Activated CD4-positive, alpha-beta T cell treated with anti-CD3 and anti-CD28 coated beads, Interleukin-2, amount 10 ng/mL, durations not matched to agents 7 days and 5 days (primary cell): ENCODE results near the gene SLC13A2. TPM values are rescaled to one million over a fixed set of nuclear protein-coding genes. Genes with fewer than 3 reads are reported as not detected.
"Not testable (repeated sequence)": the region's sequence is repeated elsewhere in the genome, so short reads cannot be mapped to it uniquely, and the experiment has no call there.

Experiments used
- CTCF ChIA-PET: fragments of 350-600 bp; sonication (Branson Sonifier 250); formaldehyde crosslinking; loops from one replicate; lab custom pipeline; 2021; ENCODE audit warnings: antibody characterized with exemption; lab: Charles Lee
- POLR2A ChIA-PET: fragments of 350-600 bp; sonication (Branson Sonifier 250); formaldehyde crosslinking; loops from one replicate; lab custom pipeline; 2021; ENCODE audit warnings: antibody characterized with exemption; lab: Charles Lee
- DNase-seq: peaks from one replicate; pipeline ENCODE4 v3.0.0-alpha.2; 2020
- H3K27ac Mint-ChIP-seq: one replicate; pipeline ENCODE4 v1.8.0; 2021; ENCODE audit warnings: mild to moderate bottlenecking, moderate library complexity, mixed read lengths
- H3K27me3 Mint-ChIP-seq: one replicate; pipeline ENCODE4 v1.8.0; 2021; ENCODE audit warnings: mixed read lengths
- H3K36me3 Mint-ChIP-seq: one replicate; pipeline ENCODE4 v1.8.0; 2021; ENCODE audit warnings: low read depth, mixed read lengths
- H3K4me1 Mint-ChIP-seq: one replicate; pipeline ENCODE4 v1.8.0; 2021; ENCODE audit warnings: mixed read lengths
- H3K4me3 Mint-ChIP-seq: one replicate; pipeline ENCODE4 v1.8.0; 2021; ENCODE audit warnings: mild to moderate bottlenecking, moderate library complexity, mixed read lengths
- H3K9me3 Mint-ChIP-seq: one replicate; pipeline ENCODE4 v1.8.0; 2021; ENCODE audit warnings: mixed read lengths
- total RNA-seq, 2 experiments: library from RNA; stranded (reverse); gene quantifications; one replicate each; pipeline ENCODE4 v1.2.3, GENCODE V29; 2021

SLC13A2 gene
- total RNA-seq, 2 experiments from 2014 or later: not detected

- CTCF ChIA-PET, H3K27ac Mint-ChIP-seq, DNase-seq, H3K4me3 Mint-ChIP-seq, H3K36me3 Mint-ChIP-seq, H3K9me3 Mint-ChIP-seq, POLR2A ChIA-PET, H3K4me1 Mint-ChIP-seq, H3K27me3 Mint-ChIP-seq: not testable (repeated sequence)
Measured at GRCh38 chr17:28458881-28459280, 14.6 kb upstream of the SLC13A2 start.

GRCh38 chr17:28460901-28461300 lies 12.5 kb upstream of the SLC13A2 start:
- peaks cover 1% of the 10 kb centered on the region for H3K27me3 Mint-ChIP-seq
- H3K4me3 Mint-ChIP-seq: no peak overlapping the region
- no peaks in the 10 kb centered on the region for H3K9me3 Mint-ChIP-seq
- ChIA-PET CTCF (interaction anchor here (1.7 kb wide), 1 partner anchor 20 kb away, joined by 5 read pairs; no protein-coding TSS in a partner anchor), POLR2A (no interaction called here)
- peaks cover 4% of the 10 kb centered on the region for H3K36me3 Mint-ChIP-seq
- DNase-seq: no peak
- H3K27ac Mint-ChIP-seq: no peak overlapping the region
- no peaks in the 10 kb centered on the region for H3K4me1 Mint-ChIP-seq

- DNase-seq: no peak
- peaks cover 4% of the 10 kb centered on the region for H3K27me3 Mint-ChIP-seq
- H3K4me3 Mint-ChIP-seq: no peak overlapping the region
- H3K9me3 Mint-ChIP-seq: no peaks in the 10 kb centered on the region
- H3K27ac Mint-ChIP-seq: no peak overlapping the region
- ChIA-PET POLR2A (no interaction called here), CTCF (interaction anchor here (1.7 kb wide), 1 partner anchor 16 kb away, joined by 4 read pairs; no protein-coding TSS in a partner anchor)
- H3K36me3 Mint-ChIP-seq: no peaks in the 10 kb centered on the region
- peaks cover 21% of the 10 kb centered on the region for H3K4me1 Mint-ChIP-seq
Measured at GRCh38 chr17:28466001-28466400, 7.4 kb upstream of the SLC13A2 start.

- Mint-ChIP-seq H3K36me3 (no peaks in the 10 kb centered on the region), H3K27ac (no peak overlapping the region), H3K27me3 (peaks cover 3% of the 10 kb centered on the region), H3K4me3 (no peak overlapping the region), H3K9me3 (no peaks in the 10 kb centered on the region), H3K4me1 (peaks cover 21% of the 10 kb centered on the region)
- no peak for DNase-seq
- ChIA-PET CTCF (interaction anchor here (1.7 kb wide), 1 partner anchor 16 kb away, joined by 4 read pairs; no protein-coding TSS in a partner anchor), POLR2A (no interaction called here)
Measured at GRCh38 chr17:28466521-28467048, 6.9 kb upstream of the SLC13A2 start.

GRCh38 chr17:28467456-28468025 lies 5.9 kb upstream of the SLC13A2 start:
- no peaks in the 10 kb centered on the region for H3K9me3 Mint-ChIP-seq
- H3K4me3 Mint-ChIP-seq: no peak overlapping the region
- peaks cover 3% of the 10 kb centered on the region for H3K27me3 Mint-ChIP-seq
- DNase-seq: no peak
- POLR2A ChIA-PET: no interaction called here
- CTCF ChIA-PET: no interaction called here
- H3K36me3 Mint-ChIP-seq: no peaks in the 10 kb centered on the region
- peaks cover 21% of the 10 kb centered on the region for H3K4me1 Mint-ChIP-seq
- H3K27ac Mint-ChIP-seq: no peak overlapping the region

GRCh38 chr17:28468033-28468735 lies 5.3 kb upstream of the SLC13A2 start:
- H3K4me1 Mint-ChIP-seq: peaks cover 21% of the 10 kb centered on the region
- H3K36me3 Mint-ChIP-seq, H3K4me3 Mint-ChIP-seq, DNase-seq, H3K27me3 Mint-ChIP-seq, CTCF ChIA-PET, H3K27ac Mint-ChIP-seq, POLR2A ChIA-PET, H3K9me3 Mint-ChIP-seq: not testable (repeated sequence)

GRCh38 chr17:28468781-28469180 lies 4.7 kb upstream of the SLC13A2 start:
- Mint-ChIP-seq H3K4me1 (peaks cover 21% of the 10 kb centered on the region), H3K27ac (no peak overlapping the region), H3K27me3 (peaks cover 3% of the 10 kb centered on the region), H3K9me3 (no peaks in the 10 kb centered on the region), H3K36me3 (no peaks in the 10 kb centered on the region), H3K4me3 (no peak overlapping the region)
- no peak for DNase-seq
- ChIA-PET POLR2A (interaction anchor here (0.6 kb wide), 1 partner anchor 17 kb away, joined by 3 read pairs; no protein-coding TSS in a partner anchor), CTCF (no interaction called here)

- POLR2A ChIA-PET: interaction anchor here (0.6 kb wide), 1 partner anchor 16 kb away, joined by 3 read pairs; no protein-coding TSS in a partner anchor
- CTCF ChIA-PET: no interaction called here
Measured at GRCh38 chr17:28469376-28469775, 4.1 kb upstream of the SLC13A2 start.

GRCh38 chr17:28470266-28470913 lies 3.1 kb upstream of the SLC13A2 start:
- POLR2A ChIA-PET: no interaction called here
- H3K4me1 Mint-ChIP-seq: peaks cover 29% of the 10 kb centered on the region
- no peak overlapping the region for H3K4me3 Mint-ChIP-seq
- H3K27ac Mint-ChIP-seq: no peak overlapping the region
- no peak for DNase-seq
- peaks cover 3% of the 10 kb centered on the region for H3K27me3 Mint-ChIP-seq
- CTCF ChIA-PET: interaction anchor here (0.8 kb wide), 1 partner anchor 29 kb away, joined by 3 read pairs; no protein-coding TSS in a partner anchor
- H3K36me3 Mint-ChIP-seq: no peaks in the 10 kb centered on the region
- no peaks in the 10 kb centered on the region for H3K9me3 Mint-ChIP-seq

More at GRCh38 chr17:28469376-28469775, 4.1 kb upstream of the SLC13A2 start:
- H3K27me3 Mint-ChIP-seq: peaks cover 3% of the 10 kb centered on the region
- H3K4me1 Mint-ChIP-seq: peaks cover 24% of the 10 kb centered on the region
- H3K9me3 Mint-ChIP-seq: no peaks in the 10 kb centered on the region
- DNase-seq: no peak
- H3K27ac Mint-ChIP-seq: no peak overlapping the region
- H3K4me3 Mint-ChIP-seq: no peak overlapping the region
- H3K36me3 Mint-ChIP-seq: no peaks in the 10 kb centered on the region

- H3K4me1 Mint-ChIP-seq: peaks cover 34% of the 10 kb centered on the region
- H3K36me3 Mint-ChIP-seq: no peaks in the 10 kb centered on the region
- ChIA-PET POLR2A (no interaction called here), CTCF (interaction anchor here (0.8 kb wide), 1 partner anchor 30 kb away, joined by 3 read pairs; no protein-coding TSS in a partner anchor)
- no peaks in the 10 kb centered on the region for H3K9me3 Mint-ChIP-seq
- peaks cover 3% of the 10 kb centered on the region for H3K27me3 Mint-ChIP-seq
- no peak overlapping the region for H3K27ac Mint-ChIP-seq
- H3K4me3 Mint-ChIP-seq: no peak overlapping the region
- DNase-seq: no peak
Measured at GRCh38 chr17:28470914-28471366, 2.5 kb upstream of the SLC13A2 start.

- DNase-seq: no peak
- H3K27ac Mint-ChIP-seq: no peak overlapping the region
- CTCF ChIA-PET: interaction anchor here (0.8 kb wide), 1 partner anchor 30 kb away, joined by 3 read pairs; no protein-coding TSS in a partner anchor
- POLR2A ChIA-PET: no interaction called here
- H3K27me3 Mint-ChIP-seq: peaks cover 3% of the 10 kb centered on the region
- H3K4me3 Mint-ChIP-seq: no peak overlapping the region
- peaks cover 42% of the 10 kb centered on the region for H3K4me1 Mint-ChIP-seq
- no peaks in the 10 kb centered on the region for H3K9me3 Mint-ChIP-seq
- H3K36me3 Mint-ChIP-seq: no peaks in the 10 kb centered on the region
Measured at GRCh38 chr17:28471531-28472342, 1.7 kb upstream of the SLC13A2 start.

GRCh38 chr17:28472871-28473497 lies 460 bp upstream of the SLC13A2 start:
- no peak overlapping the region for H3K4me3 Mint-ChIP-seq
- CTCF ChIA-PET: no interaction called here
- DNase-seq: no peak

More at GRCh38 chr17:28472871-28473497, 460 bp upstream of the SLC13A2 start:
- no peak overlapping the region for H3K27ac Mint-ChIP-seq
- peaks cover 34% of the 10 kb centered on the region for H3K4me1 Mint-ChIP-seq
- H3K36me3 Mint-ChIP-seq: no peaks in the 10 kb centered on the region
- no peaks in the 10 kb centered on the region for H3K9me3 Mint-ChIP-seq
- H3K27me3 Mint-ChIP-seq: no peaks in the 10 kb centered on the region
- POLR2A ChIA-PET: no interaction called here
